ENCODE results near the gene EBPL.

DNA sequence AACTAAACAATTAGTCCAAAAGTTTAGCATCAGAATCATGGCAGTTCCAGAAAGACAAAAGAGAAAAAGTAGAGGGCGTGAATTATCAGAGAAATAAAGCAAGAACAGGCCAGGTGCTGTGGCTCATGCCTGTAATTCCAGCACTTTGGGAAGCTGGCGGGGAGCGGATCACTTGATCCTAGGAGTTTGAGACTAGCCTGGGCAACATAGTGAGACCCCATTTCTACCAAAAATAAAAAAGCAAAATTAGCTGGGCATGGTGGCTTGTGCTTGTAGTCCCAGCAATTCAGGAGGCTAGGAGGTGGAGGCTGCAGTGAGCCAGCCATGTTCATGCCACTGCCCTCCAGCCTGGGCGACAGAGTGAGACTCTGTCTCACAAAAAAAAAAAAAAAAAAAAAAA, 44.6 kb downstream of the EBPL start:
- no peak for TF ChIP-seq POLR2A (IDR thresholded peaks at IDR 0.05)
- TF ChIP-seq, protein P1, sequence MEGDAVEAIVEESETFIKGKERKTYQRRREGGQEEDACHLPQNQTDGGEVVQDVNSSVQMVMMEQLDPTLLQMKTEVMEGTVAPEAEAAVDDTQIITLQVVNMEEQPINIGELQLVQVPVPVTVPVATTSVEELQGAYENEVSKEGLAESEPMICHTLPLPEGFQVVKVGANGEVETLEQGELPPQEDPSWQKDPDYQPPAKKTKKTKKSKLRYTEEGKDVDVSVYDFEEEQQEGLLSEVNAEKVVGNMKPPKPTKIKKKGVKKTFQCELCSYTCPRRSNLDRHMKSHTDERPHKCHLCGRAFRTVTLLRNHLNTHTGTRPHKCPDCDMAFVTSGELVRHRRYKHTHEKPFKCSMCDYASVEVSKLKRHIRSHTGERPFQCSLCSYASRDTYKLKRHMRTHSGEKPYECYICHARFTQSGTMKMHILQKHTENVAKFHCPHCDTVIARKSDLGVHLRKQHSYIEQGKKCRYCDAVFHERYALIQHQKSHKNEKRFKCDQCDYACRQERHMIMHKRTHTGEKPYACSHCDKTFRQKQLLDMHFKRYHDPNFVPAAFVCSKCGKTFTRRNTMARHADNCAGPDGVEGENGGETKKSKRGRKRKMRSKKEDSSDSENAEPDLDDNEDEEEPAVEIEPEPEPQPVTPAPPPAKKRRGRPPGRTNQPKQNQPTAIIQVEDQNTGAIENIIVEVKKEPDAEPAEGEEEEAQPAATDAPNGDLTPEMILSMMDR (IDR thresholded peaks at IDR 0.05): no peak

Measured in upper lobe of left lung (tissue), 4 donors.